K562 (cell line): ENCODE data around the gene LRP1. TPM values are rescaled to one million over a fixed set of nuclear protein-coding genes. Genes with fewer than 3 reads are reported as not detected.

Source experiments
- ASH1L ChIP-seq: fragments of 450-650 bp; IDR thresholded peaks from 2 replicates; pipeline ENCODE4 v1.6.1; 2018; ENCODE audit warnings: borderline replicate concordance, mild to moderate bottlenecking, low read depth; ENCODE audit not compliant: partially characterized antibody
- ELF2 ChIP-seq: fragments of 250-450 bp; sonication (Bioruptor Pico); IDR thresholded peaks from 2 replicates; pipeline ENCODE4 v1.5.0; 2021; ENCODE audit warnings: mild to moderate bottlenecking
- EP300 ChIP-seq: IDR thresholded peaks from 2 replicates; pipeline ENCODE4 v1.6.1; 2012; ENCODE audit warnings: low read length, improper control_type of control experiment
- FOXP1 ChIP-seq: sonication (generic); formaldehyde crosslinking; IDR thresholded peaks from 2 replicates; pipeline ENCODE4 v1.8.0; 2022; ENCODE audit warnings: mild to moderate bottlenecking, missing genetic modification reagents
- FUS ChIP-seq: fragments of 200-400 bp; formaldehyde crosslinking; optimal IDR thresholded peaks from 2 replicates; pipeline ENCODE3; 2017; ENCODE audit warnings: low read depth, low read length
- KAT2B ChIP-seq: IDR thresholded peaks from one replicate; pipeline ENCODE4 v1.6.1; 2012; ENCODE audit warnings: low read depth, mild to moderate bottlenecking, control low read depth, inconsistent platforms, low read length, moderate library complexity
- MEF2A ChIP-seq: IDR thresholded peaks from 2 replicates; pipeline ENCODE4 v1.6.1; 2011; ENCODE audit warnings: low read depth, mild to moderate bottlenecking, low read length, moderate library complexity; ENCODE audit not compliant: control insufficient read depth
- NCOR1 ChIP-seq: fragments of 450-650 bp; IDR thresholded peaks from 2 replicates; pipeline ENCODE4 v1.6.1; 2016; ENCODE audit warnings: mild to moderate bottlenecking, moderate library complexity
- NFRKB ChIP-seq: fragments of 450-650 bp; IDR thresholded peaks from 2 replicates; pipeline ENCODE4 v1.6.1; 2016; ENCODE audit warnings: low read depth
- RBBP5 ChIP-seq: fragments of 200-600 bp; sonication (generic); IDR thresholded peaks from 2 replicates; pipeline ENCODE4 v1.6.1; 2012; ENCODE audit warnings: borderline replicate concordance, mild to moderate bottlenecking, low read length, control low read depth, inconsistent platforms; ENCODE audit not compliant: insufficient read depth, poor library complexity, severe bottlenecking
- SMARCA4 ChIP-seq: fragments of 450-650 bp; IDR thresholded peaks from 2 replicates; pipeline ENCODE4 v1.6.1; 2016
- SPI1 ChIP-seq: IDR thresholded peaks from 2 replicates; pipeline ENCODE4 v1.6.1; 2011; ENCODE audit warnings: low read depth, low read length, control low read depth, borderline replicate concordance
- TAL1 ChIP-seq: fragments of 450-650 bp; IDR thresholded peaks from 2 replicates; pipeline ENCODE4 v1.6.1; 2016; ENCODE audit warnings: mild to moderate bottlenecking
- XRCC3 ChIP-seq: fragments of 450-650 bp; IDR thresholded peaks from 2 replicates; pipeline ENCODE4 v1.6.1; 2017; ENCODE audit warnings: mild to moderate bottlenecking, moderate library complexity
- ZBED1 ChIP-seq: IDR thresholded peaks from 2 replicates; pipeline ENCODE4 v1.6.1; 2014
- ZBTB7A ChIP-seq: IDR thresholded peaks from 2 replicates; pipeline ENCODE4 v1.6.1; 2011; ENCODE audit warnings: low read depth, mild to moderate bottlenecking, low read length, moderate library complexity, borderline replicate concordance; ENCODE audit not compliant: control insufficient read depth
- ZKSCAN1 ChIP-seq: fragments of 150-350 bp; IDR thresholded peaks from 2 replicates; pipeline ENCODE4 v1.6.1; 2016; ENCODE audit warnings: low read depth, low read length
- ZKSCAN3 ChIP-seq: fragments of 250-450 bp; sonication (Bioruptor Pico); IDR thresholded peaks from 2 replicates; pipeline ENCODE4 v1.4.0; 2020
- ZNF217 ChIP-seq: sonication (generic); formaldehyde crosslinking; IDR thresholded peaks from 2 replicates; pipeline ENCODE4 v1.8.0; 2022; ENCODE audit warnings: mild to moderate bottlenecking, missing genetic modification reagents
- ZNF224 ChIP-seq: sonication (generic); formaldehyde crosslinking; IDR thresholded peaks from 2 replicates; pipeline ENCODE4 v1.8.0; 2022; ENCODE audit warnings: mild to moderate bottlenecking, missing genetic modification reagents
- ZNF274 ChIP-seq: IDR thresholded peaks from 2 replicates; pipeline ENCODE4 v1.6.1; 2011; ENCODE audit warnings: low read depth, mild to moderate bottlenecking, low read length, moderate library complexity, borderline replicate concordance
- ZNF57 ChIP-seq: fragments of 450-650 bp; formaldehyde crosslinking; IDR thresholded peaks from 2 replicates; pipeline ENCODE4 v1.4.0; 2020; ENCODE audit warnings: mild to moderate bottlenecking, moderate library complexity
- ZNF589 ChIP-seq: fragments of 200-800 bp; sonication (Bioruptor generic); IDR thresholded peaks from 2 replicates; pipeline ENCODE4 v1.6.1; 2016; ENCODE audit warnings: low read depth, missing genetic modification characterization, missing compliant biosample characterization
- polyA plus RNA-seq, 8 experiments: library from polyadenylated mRNA; depleted of rRNA in 4 of 8; stranded (reverse) in 5 of 8; unstranded in 3 of 8; fragments of >200 nt; fragmentation: Nextera tagmentation in 2 of 8; fragmentation: Illumina TruSeq in 1 of 8; extraction: Ambion mirVana in 2 of 8; extraction: Trizol in 1 of 8; gene quantifications; 2 replicates each; pipeline versions ENCODE4 v1.2.1 to v1.2.3, GENCODE V29; 2011 to 2014; ENCODE audit warnings: inconsistent platforms in 1 of 8, missing spikeins in 1 of 8
- total RNA-seq, 7 experiments: library from RNA; depleted of rRNA in 6 of 7; stranded (reverse); fragments of >200 nt in 6 of 7; fragmentation: Illumina TruSeq in 2 of 7; extraction: Trizol in 2 of 7; gene quantifications; 2 replicates each; pipeline versions ENCODE4 v1.2.1 to v1.2.3, GENCODE V29; 2011 to 2021; ENCODE audit warnings: low replicate concordance in 1 of 7
- TF ChIP-seq, protein P1 (sequence below): fragments of 250-450 bp; sonication (Bioruptor Pico); IDR thresholded peaks from 2 replicates; pipeline ENCODE4 v1.5.0; 2020; ENCODE audit warnings: mild to moderate bottlenecking
- TF ChIP-seq, protein P2 (sequence below): fragments of 450-650 bp; formaldehyde crosslinking; IDR thresholded peaks from 2 replicates; pipeline ENCODE4 v1.4.0; 2020; ENCODE audit warnings: mild to moderate bottlenecking, mixed read lengths

LRP1 gene
- total and polyA plus RNA-seq, 9 of the 15 experiments (the other 6 are each of a cell fraction or from before 2014, with no cell fraction given): 0.04 to 0.64 (median 0.19) TPM; not detected in 2

DNA sequence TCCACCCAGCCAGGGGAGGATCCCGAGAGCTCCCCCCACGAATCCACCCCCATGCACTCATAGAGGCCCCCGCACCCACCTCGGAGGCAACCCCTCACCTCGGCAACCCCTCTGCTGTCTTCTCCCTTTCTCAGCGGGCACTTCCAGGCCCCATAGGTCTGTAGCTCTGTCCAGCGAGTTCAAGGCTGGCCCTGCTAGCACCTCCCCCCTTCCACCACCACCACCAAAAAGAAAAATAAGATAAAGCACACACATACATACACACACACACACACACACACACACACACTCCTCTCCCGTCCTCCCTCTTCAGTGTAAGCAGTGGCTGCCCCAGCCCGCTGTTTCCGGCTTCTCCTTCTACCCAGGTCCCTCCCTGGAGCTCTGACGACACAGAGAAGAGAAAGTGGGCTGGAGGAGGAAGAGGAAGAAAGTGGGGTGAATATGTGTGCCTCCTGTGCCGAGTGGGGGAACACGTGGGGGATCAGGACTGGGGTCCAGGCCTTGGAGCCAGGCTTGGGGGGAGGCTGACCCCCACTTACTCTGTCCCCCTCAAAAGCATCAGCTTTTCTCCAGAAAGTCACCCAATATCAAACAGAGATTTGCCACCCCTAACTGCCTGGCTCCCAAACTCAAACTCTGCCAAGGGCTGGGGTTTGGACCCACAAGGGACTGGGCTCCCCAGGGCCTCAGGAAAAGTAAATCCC, 17.1 kb upstream of the LRP1 start, which contains the start of gene STAT6 (continued):
- TF ChIP-seq, protein P1, sequence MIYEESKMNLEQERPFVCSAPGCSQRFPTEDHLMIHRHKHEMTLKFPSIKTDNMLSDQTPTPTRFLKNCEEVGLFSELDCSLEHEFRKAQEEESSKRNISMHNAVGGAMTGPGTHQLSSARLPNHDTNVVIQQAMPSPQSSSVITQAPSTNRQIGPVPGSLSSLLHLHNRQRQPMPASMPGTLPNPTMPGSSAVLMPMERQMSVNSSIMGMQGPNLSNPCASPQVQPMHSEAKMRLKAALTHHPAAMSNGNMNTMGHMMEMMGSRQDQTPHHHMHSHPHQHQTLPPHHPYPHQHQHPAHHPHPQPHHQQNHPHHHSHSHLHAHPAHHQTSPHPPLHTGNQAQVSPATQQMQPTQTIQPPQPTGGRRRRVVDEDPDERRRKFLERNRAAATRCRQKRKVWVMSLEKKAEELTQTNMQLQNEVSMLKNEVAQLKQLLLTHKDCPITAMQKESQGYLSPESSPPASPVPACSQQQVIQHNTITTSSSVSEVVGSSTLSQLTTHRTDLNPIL (CRISPR knock-in tag): no peak
- TF ChIP-seq FUS (no peak), NCOR1 (peak; percentile 49; the same call in 1 of the 2 replicates), ZNF57 (no peak), KAT2B (no peak), ASH1L (peak; percentile 55), ZKSCAN3 (CRISPR knock-in tag) (no peak), MEF2A (no peak), ZNF217 (CRISPR knock-in tag) (no peak), ZBTB7A (peak; percentile 52; the same call in 1 of the 2 replicates), TAL1 (0 out of 2 replicates have a peak, but pooled peaks have one; percentile 25), ZNF224 (CRISPR knock-in tag) (0 out of 2 replicates have a peak, but pooled peaks have one; percentile 47), ZKSCAN1 (0 out of 2 replicates have a peak, but pooled peaks have one; percentile 37), ZNF589 (CRISPR knock-in tag) (peak; percentile 61; the same call in 1 of the 2 replicates), FOXP1 (CRISPR knock-in tag) (peak; percentile 45; the same call in 1 of the 2 replicates), SMARCA4 (peak; percentile 77; the same call in 1 of the 2 replicates), ZBED1 (peak; percentile 61; the same call in 1 of the 2 replicates), ELF2 (CRISPR knock-in tag) (peak; percentile 79), RBBP5 (no peak), ZNF274 (no peak), NFRKB (peak; percentile 84), SPI1 (peak; percentile 25; the same call in 1 of the 2 replicates), EP300 (0 out of 2 replicates have a peak, but pooled peaks have one; percentile 10), XRCC3 (no peak)
- TF ChIP-seq, protein P2, sequence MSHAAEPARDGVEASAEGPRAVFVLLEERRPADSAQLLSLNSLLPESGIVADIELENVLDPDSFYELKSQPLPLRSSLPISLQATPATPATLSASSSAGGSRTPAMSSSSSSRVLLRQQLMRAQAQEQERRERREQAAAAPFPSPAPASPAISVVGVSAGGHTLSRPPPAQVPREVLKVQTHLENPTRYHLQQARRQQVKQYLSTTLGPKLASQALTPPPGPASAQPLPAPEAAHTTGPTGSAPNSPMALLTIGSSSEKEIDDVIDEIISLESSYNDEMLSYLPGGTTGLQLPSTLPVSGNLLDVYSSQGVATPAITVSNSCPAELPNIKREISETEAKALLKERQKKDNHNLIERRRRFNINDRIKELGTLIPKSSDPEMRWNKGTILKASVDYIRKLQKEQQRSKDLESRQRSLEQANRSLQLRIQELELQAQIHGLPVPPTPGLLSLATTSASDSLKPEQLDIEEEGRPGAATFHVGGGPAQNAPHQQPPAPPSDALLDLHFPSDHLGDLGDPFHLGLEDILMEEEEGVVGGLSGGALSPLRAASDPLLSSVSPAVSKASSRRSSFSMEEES (CRISPR knock-in tag): no peak
